Stimulated activated CD4-positive, alpha-beta T cell treated with anti-CD3 and anti-CD28 coated beads, Interleukin-4, amount 100 ng/mL, for 24 hours (primary cell): Measurements from ENCODE around the gene MAPK13.
"Not testable (repeated sequence)": the region's sequence is repeated elsewhere in the genome, so short reads cannot be mapped to it uniquely, and the experiment has no call there.

Source experiments
- DNase-seq: peaks from one replicate; pipeline ENCODE4 v3.0.0-alpha.2; 2020

MAPK13 gene

GRCh38 chr6:36129941-36130666 is at the start of gene MAPK13:
MAPK13 (plus strand) TSS chr6:36130513; CDS start chr6:36130583, 70 bp downstream.
- DNase-seq, result peak; percentile 41

GRCh38 chr6:36082318-36082717 is 48.0 kb upstream of the MAPK13 start:
- no peak for DNase-seq

GRCh38 chr6:36083446-36083845 is 46.9 kb upstream of the MAPK13 start:
- DNase-seq, result no peak

- not testable (repeated sequence) for DNase-seq
Observed at GRCh38 chr6:36088204-36088603, 42.1 kb upstream of the MAPK13 start.

- no peak for DNase-seq
Observed at GRCh38 chr6:36089048-36089447, 41.3 kb upstream of the MAPK13 start.

- no peak for DNase-seq
Observed at GRCh38 chr6:36094238-36094637, 36.1 kb upstream of the MAPK13 start.

- peak; percentile 84 for DNase-seq
Observed at GRCh38 chr6:36094753-36095496, 35.4 kb upstream of the MAPK13 start.

- no peak for DNase-seq
Observed at GRCh38 chr6:36095497-36096391, 34.6 kb upstream of the MAPK13 start.

- DNase-seq, result no peak
Observed at GRCh38 chr6:36098253-36098919, 31.9 kb upstream of the MAPK13 start.

- no peak for DNase-seq
Observed at GRCh38 chr6:36098920-36099647, 31.2 kb upstream of the MAPK13 start.

GRCh38 chr6:36099869-36100483 is 30.3 kb upstream of the MAPK13 start:
- DNase-seq, result no peak

GRCh38 chr6:36101691-36102090 is 28.6 kb upstream of the MAPK13 start:
- DNase-seq, result no peak

GRCh38 chr6:36102853-36103252 is 27.5 kb upstream of the MAPK13 start:
- no peak for DNase-seq

- DNase-seq, result no peak
Observed at GRCh38 chr6:36104836-36105235, 25.5 kb upstream of the MAPK13 start.

GRCh38 chr6:36109092-36109491 is 21.2 kb upstream of the MAPK13 start:
- no peak for DNase-seq

GRCh38 chr6:36110050-36110449 is 20.3 kb upstream of the MAPK13 start:
- DNase-seq, result no peak

GRCh38 chr6:36110863-36111262 is 19.4 kb upstream of the MAPK13 start:
- no peak for DNase-seq

GRCh38 chr6:36111526-36111925 is 18.8 kb upstream of the MAPK13 start:
- DNase-seq, result no peak

- DNase-seq, result no peak
Observed at GRCh38 chr6:36113049-36113448, 17.3 kb upstream of the MAPK13 start.

GRCh38 chr6:36113703-36114102 is 16.6 kb upstream of the MAPK13 start:
- no peak for DNase-seq

GRCh38 chr6:36114798-36115408 is 15.4 kb upstream of the MAPK13 start:
- DNase-seq, result no peak
